Panc1 (cell line): ENCODE measurements around the gene NMNAT3. TPM values are rescaled to one million over a fixed set of nuclear protein-coding genes. Genes with fewer than 3 reads are reported as not detected.

ENCODE experiments used
- ATAC-seq: fragments of 200-7000 bp; cut with Tn5 transposase; 2 replicates; pipeline ENCODE4 v1.9.1; 2020; ENCODE audit warnings: mild to moderate bottlenecking, moderate library complexity
- BruUV-seq: library from RNA; stranded (reverse); fragments of 400-500 nt; replicated peaks from 2 replicates; lab custom pipeline; 2021; lab: Mats Ljungman, UMichigan
- CTCF ChIA-PET: fragments of 300-600 bp; sonication (Branson Sonifier 250); formaldehyde crosslinking; loops from one replicate; lab custom pipeline; 2022; ENCODE audit warnings: antibody characterized with exemption; lab: Charles Lee
- POLR2A ChIA-PET: fragments of 300-600 bp; sonication (Branson Sonifier 250); formaldehyde crosslinking; loops from one replicate; lab custom pipeline; 2022; ENCODE audit warnings: antibody characterized with exemption; lab: Charles Lee
- DNase-seq: peaks from one replicate; pipeline ENCODE4 v3.0.0-alpha.2; 2010; ENCODE audit warnings: low read depth, low spot score
- H3K27ac ChIP-seq: 2 replicates; pipeline ENCODE4 v1.5.1; 2011; ENCODE audit warnings: mild to moderate bottlenecking, low read length, inconsistent platforms
- H3K27me3 ChIP-seq: fragments of 200-500 bp; sonication (Bioruptor generic); 2 replicates; pipeline ENCODE4 v1.6.0; 2014; ENCODE audit warnings: low read length, inconsistent platforms; ENCODE audit not compliant: control insufficient read depth, insufficient read depth
- H3K36me3 ChIP-seq: fragments of 200-500 bp; sonication (Bioruptor generic); 2 replicates; pipeline ENCODE4 v1.5.1; 2014; ENCODE audit warnings: inconsistent platforms, mild to moderate bottlenecking, low read length, moderate library complexity; ENCODE audit not compliant: control insufficient read depth, insufficient read depth
- H3K4me1 ChIP-seq: 2 replicates; pipeline ENCODE4 v1.5.1; 2011; ENCODE audit warnings: inconsistent platforms, mild to moderate bottlenecking, low read length, moderate library complexity; ENCODE audit not compliant: control insufficient read depth, insufficient read depth
- H3K4me3 ChIP-seq, 2 experiments: 2 replicates each; pipeline ENCODE4 v1.5.1; 2011 to 2012; ENCODE audit warnings: low read depth in 2 of 2, low read length in 2 of 2, mild to moderate bottlenecking in 2 of 2, inconsistent platforms in 1 of 2, moderate library complexity in 1 of 2
- H3K9me3 ChIP-seq: fragments of 200-500 bp; sonication (Bioruptor generic); 2 replicates; pipeline ENCODE4 v1.5.1; 2014; ENCODE audit warnings: low read depth, mild to moderate bottlenecking, inconsistent platforms, low read length, moderate library complexity; ENCODE audit not compliant: control insufficient read depth, insufficient read depth
- POLR2AphosphoS5 ChIP-seq: IDR thresholded peaks from 2 replicates; pipeline ENCODE4 v1.6.1; 2012; ENCODE audit warnings: mild to moderate bottlenecking, low read depth, low read length, moderate library complexity
- SIN3A ChIP-seq: IDR thresholded peaks from 2 replicates; pipeline ENCODE4 v1.6.1; 2012; ENCODE audit warnings: low read depth, mild to moderate bottlenecking, low read length, moderate library complexity, borderline replicate concordance; ENCODE audit not compliant: insufficient read depth
- TCF7L2 ChIP-seq: IDR thresholded peaks from 2 replicates; pipeline ENCODE4 v1.6.1; 2011; ENCODE audit warnings: mild to moderate bottlenecking, low read depth, low read length, inconsistent platforms
- in situ Hi-C: cut with HindIII; loops from 2 replicates; pipeline ENCODE4 v1.10.0; 2016; ENCODE audit warnings: low sequenced_read_pairs, low pct_unique_long_range_greater_than_20kb
- intact Hi-C: fragments of 100-400 bp; cut with micrococcal nuclease; formaldehyde crosslinking; loops from one replicate; pipeline ENCODE4 v1.10.0; 2022; ENCODE audit not compliant: unreplicated experiment
- total RNA-seq: library from RNA; stranded (reverse); gene quantifications from one replicate; pipeline ENCODE4 v1.2.1, GENCODE V29; 2021; ENCODE audit not compliant: unreplicated experiment
- TF ChIP-seq, protein P1 (sequence below), 2 experiments: IDR thresholded peaks; 2 replicates each; pipeline ENCODE4 v1.6.1; 2011 to 2012; ENCODE audit warnings: low read depth in 2 of 2, control low read depth in 1 of 2, low read length in 1 of 2, mild to moderate bottlenecking in 1 of 2, moderate library complexity in 1 of 2; ENCODE audit not compliant: insufficient read depth in 1 of 2
- TF ChIP-seq, protein P2 (sequence below): fragments of 450-650 bp; IDR thresholded peaks from 2 replicates; pipeline ENCODE4 v1.5.1; 2017; ENCODE audit warnings: mild to moderate bottlenecking

NMNAT3 gene
- total RNA-seq, 1 experiment from 2014 or later, result 1.9 TPM

DNA sequence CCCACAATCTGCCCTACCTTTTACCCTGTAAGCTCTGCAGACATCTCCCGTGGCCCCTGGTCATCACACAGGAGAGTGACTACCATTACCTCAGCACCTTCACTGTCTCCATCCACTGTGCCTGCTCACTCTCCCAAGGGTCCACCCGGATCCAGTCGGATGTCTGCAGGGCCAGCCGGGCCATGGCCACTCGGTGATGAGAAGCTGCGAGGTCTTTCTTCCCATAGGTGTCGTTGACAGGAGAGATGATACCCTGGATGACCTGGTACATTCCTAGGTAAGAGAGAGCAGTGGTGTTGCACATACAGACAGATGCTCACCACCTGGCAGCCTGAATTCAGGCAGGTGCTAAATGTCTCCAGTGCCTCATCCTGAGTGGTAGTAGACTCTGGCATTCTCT is 99.0 kb downstream of the NMNAT3 start:
- DNase-seq, result no peak
- ATAC-seq, result no peak
- intact Hi-C loops, result no loop called here
- TF ChIP-seq, protein P1, sequence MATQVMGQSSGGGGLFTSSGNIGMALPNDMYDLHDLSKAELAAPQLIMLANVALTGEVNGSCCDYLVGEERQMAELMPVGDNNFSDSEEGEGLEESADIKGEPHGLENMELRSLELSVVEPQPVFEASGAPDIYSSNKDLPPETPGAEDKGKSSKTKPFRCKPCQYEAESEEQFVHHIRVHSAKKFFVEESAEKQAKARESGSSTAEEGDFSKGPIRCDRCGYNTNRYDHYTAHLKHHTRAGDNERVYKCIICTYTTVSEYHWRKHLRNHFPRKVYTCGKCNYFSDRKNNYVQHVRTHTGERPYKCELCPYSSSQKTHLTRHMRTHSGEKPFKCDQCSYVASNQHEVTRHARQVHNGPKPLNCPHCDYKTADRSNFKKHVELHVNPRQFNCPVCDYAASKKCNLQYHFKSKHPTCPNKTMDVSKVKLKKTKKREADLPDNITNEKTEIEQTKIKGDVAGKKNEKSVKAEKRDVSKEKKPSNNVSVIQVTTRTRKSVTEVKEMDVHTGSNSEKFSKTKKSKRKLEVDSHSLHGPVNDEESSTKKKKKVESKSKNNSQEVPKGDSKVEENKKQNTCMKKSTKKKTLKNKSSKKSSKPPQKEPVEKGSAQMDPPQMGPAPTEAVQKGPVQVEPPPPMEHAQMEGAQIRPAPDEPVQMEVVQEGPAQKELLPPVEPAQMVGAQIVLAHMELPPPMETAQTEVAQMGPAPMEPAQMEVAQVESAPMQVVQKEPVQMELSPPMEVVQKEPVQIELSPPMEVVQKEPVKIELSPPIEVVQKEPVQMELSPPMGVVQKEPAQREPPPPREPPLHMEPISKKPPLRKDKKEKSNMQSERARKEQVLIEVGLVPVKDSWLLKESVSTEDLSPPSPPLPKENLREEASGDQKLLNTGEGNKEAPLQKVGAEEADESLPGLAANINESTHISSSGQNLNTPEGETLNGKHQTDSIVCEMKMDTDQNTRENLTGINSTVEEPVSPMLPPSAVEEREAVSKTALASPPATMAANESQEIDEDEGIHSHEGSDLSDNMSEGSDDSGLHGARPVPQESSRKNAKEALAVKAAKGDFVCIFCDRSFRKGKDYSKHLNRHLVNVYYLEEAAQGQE (IDR thresholded peaks at IDR 0.05; ENCODE audit: insufficient read depth in 1 of 2, low read depth in 2 of 2, low read length in 1 of 2), result no peak
- TF ChIP-seq, protein P2, sequence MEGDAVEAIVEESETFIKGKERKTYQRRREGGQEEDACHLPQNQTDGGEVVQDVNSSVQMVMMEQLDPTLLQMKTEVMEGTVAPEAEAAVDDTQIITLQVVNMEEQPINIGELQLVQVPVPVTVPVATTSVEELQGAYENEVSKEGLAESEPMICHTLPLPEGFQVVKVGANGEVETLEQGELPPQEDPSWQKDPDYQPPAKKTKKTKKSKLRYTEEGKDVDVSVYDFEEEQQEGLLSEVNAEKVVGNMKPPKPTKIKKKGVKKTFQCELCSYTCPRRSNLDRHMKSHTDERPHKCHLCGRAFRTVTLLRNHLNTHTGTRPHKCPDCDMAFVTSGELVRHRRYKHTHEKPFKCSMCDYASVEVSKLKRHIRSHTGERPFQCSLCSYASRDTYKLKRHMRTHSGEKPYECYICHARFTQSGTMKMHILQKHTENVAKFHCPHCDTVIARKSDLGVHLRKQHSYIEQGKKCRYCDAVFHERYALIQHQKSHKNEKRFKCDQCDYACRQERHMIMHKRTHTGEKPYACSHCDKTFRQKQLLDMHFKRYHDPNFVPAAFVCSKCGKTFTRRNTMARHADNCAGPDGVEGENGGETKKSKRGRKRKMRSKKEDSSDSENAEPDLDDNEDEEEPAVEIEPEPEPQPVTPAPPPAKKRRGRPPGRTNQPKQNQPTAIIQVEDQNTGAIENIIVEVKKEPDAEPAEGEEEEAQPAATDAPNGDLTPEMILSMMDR, result no peak
- TF ChIP-seq SIN3A, result no peak
- no peak for TF ChIP-seq POLR2AphosphoS5
- Histone ChIP-seq H3K27ac (no peak overlapping the region), H3K9me3 (no peaks in the 10 kb centered on the region), H3K4me3 (no peak overlapping the region), H3K27me3 (no peaks in the 10 kb centered on the region), H3K4me1 (no peaks in the 10 kb centered on the region), H3K36me3 (no peaks in the 10 kb centered on the region)
- ChIA-PET CTCF (no interaction called here), POLR2A (no interaction called here)
- BruUV-seq, result no TSS peak
- in situ Hi-C loops, result no loop called here

DNA sequence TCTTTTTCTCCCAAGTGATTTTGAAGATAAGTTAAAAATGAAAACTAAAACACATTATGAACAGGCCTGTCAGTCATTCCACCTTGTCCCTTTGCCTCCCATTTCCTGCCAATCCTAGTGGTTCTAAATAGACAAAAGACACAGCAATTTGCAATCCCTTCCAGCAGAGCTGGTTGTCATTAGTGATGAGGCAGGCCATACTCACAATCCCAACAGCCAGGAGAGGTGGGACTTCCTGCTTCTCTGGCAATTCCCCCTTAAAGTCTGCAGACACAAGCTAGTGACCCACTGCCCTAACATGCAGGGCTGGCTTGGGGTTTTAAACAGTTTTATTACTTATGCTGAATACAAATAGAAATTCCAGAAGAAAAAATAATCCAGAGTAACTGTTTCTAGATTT is 99.9 kb downstream of the NMNAT3 start:
- no peak overlapping the region for H3K4me3 ChIP-seq
- no peak for DNase-seq
- ChIA-PET POLR2A (no interaction called here), CTCF (no interaction called here)
- ATAC-seq, result no peak
- H3K9me3 ChIP-seq, result no peaks in the 10 kb centered on the region
- in situ Hi-C loops, result no loop called here
- H3K36me3 ChIP-seq, result no peaks in the 10 kb centered on the region
- TF ChIP-seq, protein P1 (IDR thresholded peaks at IDR 0.05; ENCODE audit: insufficient read depth in 1 of 2, low read depth in 2 of 2, low read length in 1 of 2), result no peak
- TF ChIP-seq TCF7L2 (no peak), SIN3A (no peak), POLR2AphosphoS5 (no peak)
- TF ChIP-seq, protein P2, result no peak
- H3K27ac ChIP-seq, result no peak overlapping the region
- H3K27me3 ChIP-seq, result no peaks in the 10 kb centered on the region
- H3K4me1 ChIP-seq, result no peaks in the 10 kb centered on the region
- intact Hi-C loops, result no loop called here
- BruUV-seq, result no TSS peak
